Germinal center (tissue), 1 donor: ENCODE data around the gene FEM1C.

ENCODE experiments used
- DNase-seq: peaks from one replicate; pipeline ENCODE4 v3.0.0; 2012; ENCODE audit warnings: mixed read lengths, low spot score

Gene FEM1C

GRCh38 chr5:115557667-115558387 lies 13.3 kb upstream of the FEM1C start:
- no peak for DNase-seq

GRCh38 chr5:115556276-115556675 lies 11.7 kb upstream of the FEM1C start:
- DNase-seq = no peak

GRCh38 chr5:115555084-115555633 lies 10.6 kb upstream of the FEM1C start:
- DNase-seq = no peak

- no peak for DNase-seq
Observed at GRCh38 chr5:115553082-115553481, 8.5 kb upstream of the FEM1C start.

DNA sequence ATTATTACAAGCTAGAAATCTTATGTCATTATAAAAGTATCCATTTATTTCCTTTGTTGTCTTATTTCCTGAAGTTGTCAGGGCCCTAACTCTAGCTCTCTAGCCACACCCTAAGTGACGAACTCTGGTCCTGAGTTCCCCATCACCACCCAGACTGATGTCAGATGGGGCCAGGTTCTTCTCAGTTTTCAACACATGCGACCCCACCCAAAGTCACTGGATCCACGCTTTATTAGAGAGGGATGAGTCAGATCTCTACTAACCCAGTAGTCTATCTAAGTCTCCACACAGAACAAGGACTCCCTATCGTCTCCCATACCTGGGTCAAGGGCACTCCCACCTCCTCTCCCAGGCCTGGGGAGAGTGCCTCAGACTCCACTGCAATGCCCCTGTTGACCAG lies 6.8 kb upstream of the FEM1C start:
- DNase-seq = no peak

DNA sequence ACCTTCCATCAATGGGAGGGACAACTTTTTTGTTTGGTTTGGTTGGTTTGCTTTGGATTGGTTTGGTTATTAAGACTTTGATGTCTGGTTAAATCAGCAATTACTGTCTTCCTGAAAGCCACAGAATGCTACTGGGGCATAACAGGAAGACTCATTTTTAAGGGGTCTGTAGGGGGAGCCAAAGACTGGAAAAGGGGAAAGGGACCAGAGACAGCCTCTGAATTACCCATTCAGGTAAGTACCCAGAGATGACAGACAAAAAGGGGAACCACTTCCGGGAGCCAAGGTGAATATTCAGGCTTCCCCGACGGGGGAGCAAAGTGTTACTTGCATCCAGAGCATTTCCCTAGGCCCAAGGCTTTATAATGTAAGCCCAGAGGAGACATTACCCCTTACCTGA lies 4.6 kb upstream of the FEM1C start:
- DNase-seq = peak; percentile 38

- DNase-seq = no peak
Observed at GRCh38 chr5:115548683-115549082, 4.1 kb upstream of the FEM1C start.

GRCh38 chr5:115545351-115545882 lies 842 bp upstream of the FEM1C start:
- no peak for DNase-seq

DNA sequence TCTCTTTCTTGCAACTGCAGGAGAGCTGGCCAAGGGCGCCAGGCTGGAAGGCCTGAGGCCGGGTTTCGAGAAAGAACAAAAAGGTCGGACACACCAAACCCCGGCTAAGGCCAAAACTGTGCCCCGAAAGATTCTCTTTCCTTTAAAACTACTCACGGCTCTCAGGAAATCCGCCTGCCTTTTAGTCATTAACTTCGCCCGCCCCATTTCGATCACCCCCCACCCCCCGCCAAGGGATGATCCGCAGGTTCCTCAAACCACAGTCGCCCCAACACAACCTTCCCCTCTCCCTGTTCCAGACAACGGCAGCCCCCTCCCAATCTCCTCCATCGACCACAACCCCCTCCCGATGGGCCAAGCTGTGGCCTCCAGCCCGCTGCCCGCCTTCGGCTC lies 536 bp downstream of the FEM1C start:
- no peak for DNase-seq

GRCh38 chr5:115543365-115544042 lies 1.1 kb downstream of the FEM1C start:
- peak; percentile 36 for DNase-seq

GRCh38 chr5:115542651-115543364 lies 1.8 kb downstream of the FEM1C start:
- no peak for DNase-seq

DNA sequence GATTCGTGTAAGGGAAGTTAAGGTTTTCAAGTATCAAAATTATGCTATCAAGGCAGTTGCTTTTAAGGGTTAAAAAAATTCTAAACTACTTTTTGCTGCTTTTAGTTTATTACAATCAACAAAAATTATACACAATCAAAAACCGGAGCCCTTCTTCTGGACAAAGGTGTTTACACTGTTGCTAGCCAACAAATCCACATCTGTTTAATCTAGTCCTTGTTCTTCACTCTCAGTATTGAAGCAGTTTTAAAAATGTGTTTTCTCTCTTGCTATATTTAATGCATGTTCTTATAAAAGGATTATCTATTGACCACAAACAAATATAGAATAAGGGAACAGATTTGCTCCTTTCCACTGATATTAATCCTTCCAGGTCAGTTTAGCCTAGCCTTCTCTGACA lies 2.5 kb downstream of the FEM1C start:
- DNase-seq = no peak

- no peak for DNase-seq
Observed at GRCh38 chr5:115541611-115542010, 3.0 kb downstream of the FEM1C start.

- no peak for DNase-seq
Observed at GRCh38 chr5:115535479-115536035, 9.0 kb downstream of the FEM1C start.

GRCh38 chr5:115532517-115532916 lies 12.1 kb downstream of the FEM1C start:
- DNase-seq = no peak

GRCh38 chr5:115531787-115532367 lies 12.7 kb downstream of the FEM1C start:
- no peak for DNase-seq

- no peak for DNase-seq
Observed at GRCh38 chr5:115531380-115531779, 13.2 kb downstream of the FEM1C start.

- DNase-seq = no peak
Observed at GRCh38 chr5:115530426-115530825, 14.1 kb downstream of the FEM1C start.

DNA sequence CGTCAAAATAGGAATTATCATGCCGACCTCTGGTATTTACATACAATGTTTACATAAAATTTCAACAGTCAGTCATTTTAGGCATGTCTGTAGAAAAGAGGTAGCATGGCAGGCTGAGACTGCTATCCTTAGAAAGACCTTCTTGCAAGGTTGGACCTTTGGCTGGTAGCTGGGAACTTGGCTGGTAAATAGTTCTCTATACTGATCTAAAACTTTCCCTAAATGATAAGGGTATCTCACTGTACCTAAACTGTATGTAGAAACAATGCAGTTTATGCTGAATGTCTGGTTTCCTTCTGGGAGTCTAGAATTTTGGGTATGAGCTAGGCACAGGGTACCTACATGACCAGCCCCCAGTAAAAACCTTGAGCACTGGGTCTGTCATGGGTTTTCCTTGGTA lies 18.0 kb downstream of the FEM1C start:
- no peak for DNase-seq

DNA sequence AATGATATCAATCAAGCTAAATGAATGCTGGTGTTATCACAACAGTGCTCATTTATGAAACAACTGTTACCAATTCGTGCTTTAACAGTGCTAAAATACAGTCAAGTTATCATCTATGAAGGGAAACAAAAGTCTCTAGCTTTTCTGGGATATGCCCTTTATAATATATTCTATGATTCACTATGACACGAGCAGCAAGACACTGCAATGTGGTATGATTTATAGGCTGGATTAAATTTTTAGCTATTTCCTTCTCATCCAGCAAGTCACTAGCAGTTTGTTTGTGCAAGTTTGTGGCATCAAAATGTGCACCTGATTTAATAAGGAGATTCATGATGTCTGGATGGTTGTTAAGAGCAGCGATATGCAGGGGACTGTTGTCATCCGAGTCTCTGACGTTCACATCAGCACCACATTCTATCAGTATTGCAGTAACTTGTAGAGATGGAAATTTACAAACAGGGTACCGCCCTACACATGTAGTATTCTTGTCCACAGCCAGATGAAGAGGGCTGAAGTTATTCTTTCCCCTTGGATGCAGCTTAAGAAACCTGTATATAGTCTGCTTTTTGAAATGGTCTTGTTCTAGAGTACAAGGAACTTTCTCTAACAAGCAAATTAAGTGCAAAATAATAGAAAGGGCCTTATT lies 20.3 kb downstream of the FEM1C start:
- DNase-seq = no peak

GRCh38 chr5:115522832-115523403 lies 21.7 kb downstream of the FEM1C start:
- no peak for DNase-seq
